Measurements from ENCODE around the gene KIAA0586. TPM values are rescaled to one million over a fixed set of nuclear protein-coding genes. Genes with fewer than 3 reads are reported as not detected.
"Not testable (repeated sequence)": the region's sequence is repeated elsewhere in the genome, so short reads cannot be mapped to it uniquely, and the experiment has no call there.

KIAA0586 gene
- total RNA-seq, 2 experiments from 2014 or later = 32.0 to 38.4 TPM

DNA sequence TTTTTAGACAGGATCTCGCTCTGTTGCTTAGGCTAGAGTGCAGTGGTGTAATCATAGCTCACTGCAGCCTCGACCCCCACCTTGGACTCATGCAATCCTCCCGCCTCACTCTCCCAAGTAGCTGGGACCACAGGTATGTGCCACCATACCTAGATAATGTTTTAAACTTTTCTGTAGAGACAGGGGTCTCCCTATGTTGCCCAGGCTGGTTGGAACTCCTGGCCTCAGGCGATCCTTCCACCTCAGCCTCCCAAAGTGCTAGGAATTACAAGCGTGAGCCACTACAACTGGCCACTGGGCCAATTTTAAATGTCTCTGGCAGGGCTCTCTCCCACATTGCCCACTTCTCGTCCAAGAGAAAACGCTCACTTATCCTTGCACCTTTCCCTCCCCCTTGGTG lies 143.7 kb downstream of the KIAA0586 start:
- Mint-ChIP-seq H3K9me3 (ENCODE audit: low read depth) (no peaks in the 10 kb centered on the region), H3K27me3 (no peaks in the 10 kb centered on the region), H3K36me3 (ENCODE audit: low read depth) (no peaks in the 10 kb centered on the region), H3K4me1 (peaks cover 44% of the 10 kb centered on the region), H3K27ac (peak overlapping the region; percentile 93), H3K4me3 (peak overlapping the region; percentile 45)
- CTCF ChIA-PET = interaction anchor here (3.9 kb wide), 1 partner anchor 12 kb away, joined by 14 read pairs; no protein-coding TSS in a partner anchor
- no peak for DNase-seq
- intact Hi-C loops (cut with DNase I, micrococcal nuclease) = loop anchor here (5.0 kb wide), 4 partner anchors 66 to 616 kb away; partner anchors contain the start of genes ARID4A (in 1 of the 2), DAAM1 (in 1 of the 2) and DACT1 (in 1 of the 2)
- ATAC-seq = no peak
- POLR2A ChIA-PET = interaction anchor here (0.7 kb wide), 1 partner anchor 66 kb away, joined by 5 read pairs; no protein-coding TSS in a partner anchor

- ChIA-PET CTCF (interaction anchor here (0.7 to 1.2 kb wide), 2 partner anchors 19 to 70 kb away, joined by 3 to 6 read pairs; no protein-coding TSS in a partner anchor), POLR2A (interaction anchor here (0.7 to 1.1 kb wide), 3 partner anchors 12 to 145 kb away, joined by 3 to 5 read pairs (median 4); partner anchors contain the start of genes KIAA0586 and TIMM9)
- peak; percentile 90 for ATAC-seq
- intact Hi-C loops (cut with DNase I, micrococcal nuclease) = loop anchor here (1.0 to 5.0 kb wide), 8 partner anchors 26 to 615 kb away; partner anchors contain the start of genes DACT1 (in 2 of the 2), ARID4A (in 1 of the 2) and DAAM1 (in 1 of the 2)
- peaks cover 44% of the 10 kb centered on the region for H3K4me1 Mint-ChIP-seq
- no peaks in the 10 kb centered on the region for H3K27me3 Mint-ChIP-seq
- no peaks in the 10 kb centered on the region for H3K9me3 Mint-ChIP-seq (ENCODE audit: low read depth)
- peak; percentile 83 for DNase-seq
- H3K36me3 Mint-ChIP-seq (ENCODE audit: low read depth) = no peaks in the 10 kb centered on the region
- H3K27ac Mint-ChIP-seq = peak overlapping the region; percentile 93
- peak overlapping the region; percentile 45 for H3K4me3 Mint-ChIP-seq
These were observed 144.4 kb downstream of the KIAA0586 start for GRCh38 chr14:58571769-58572472.

GRCh38 chr14:58572473-58572853 lies 144.9 kb downstream of the KIAA0586 start:
- CTCF ChIA-PET = interaction anchor here (0.7 to 1.2 kb wide), 2 partner anchors 19 to 71 kb away, joined by 3 to 6 read pairs; no protein-coding TSS in a partner anchor
- POLR2A ChIA-PET = interaction anchor here (1.1 kb wide), 2 partner anchors 12 to 145 kb away, joined by 3 to 4 read pairs; partner anchors contain the start of genes KIAA0586 and TIMM9
- no peak overlapping the region for H3K4me3 Mint-ChIP-seq
- no peaks in the 10 kb centered on the region for H3K9me3 Mint-ChIP-seq (ENCODE audit: low read depth)
- intact Hi-C loops (cut with DNase I, micrococcal nuclease) = loop anchor here (1.0 to 5.0 kb wide), 8 partner anchors 26 to 615 kb away; partner anchors contain the start of genes DACT1 (in 2 of the 2), ARID4A (in 1 of the 2) and DAAM1 (in 1 of the 2)
- H3K27me3 Mint-ChIP-seq = no peaks in the 10 kb centered on the region
- H3K36me3 Mint-ChIP-seq (ENCODE audit: low read depth) = no peaks in the 10 kb centered on the region
- no peak for ATAC-seq
- no peak for DNase-seq
- peak overlapping the region; percentile 93 for H3K27ac Mint-ChIP-seq
- H3K4me1 Mint-ChIP-seq = peaks cover 44% of the 10 kb centered on the region

DNA sequence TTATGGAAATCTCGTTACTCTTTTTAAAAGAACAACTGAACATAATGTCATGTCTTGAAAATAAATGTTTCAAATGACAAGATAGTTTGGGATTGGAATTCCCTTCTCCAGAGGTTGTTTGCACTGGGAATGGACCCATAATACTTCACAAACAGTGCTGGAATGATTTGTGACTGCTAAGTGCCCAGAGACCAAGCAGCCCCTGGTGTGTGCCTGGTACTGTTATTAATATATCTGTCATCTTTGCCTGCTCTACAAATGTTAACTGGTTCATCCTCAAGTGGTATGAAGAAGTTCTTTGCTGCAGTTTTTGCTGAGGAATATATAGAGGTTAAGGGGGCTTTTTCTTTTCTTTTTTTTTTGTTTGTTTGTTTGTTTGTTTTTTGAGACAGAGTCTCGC lies 145.3 kb downstream of the KIAA0586 start:
- no peak overlapping the region for H3K4me3 Mint-ChIP-seq
- no peaks in the 10 kb centered on the region for H3K27me3 Mint-ChIP-seq
- DNase-seq = no peak
- H3K27ac Mint-ChIP-seq = peak overlapping the region; percentile 93
- intact Hi-C loops (cut with DNase I, micrococcal nuclease) = loop anchor here (1.0 to 5.0 kb wide), 8 partner anchors 25 to 614 kb away; partner anchors contain the start of genes DACT1 (in 2 of the 2), ARID4A (in 1 of the 2) and DAAM1 (in 1 of the 2)
- no peak for ATAC-seq
- H3K9me3 Mint-ChIP-seq (ENCODE audit: low read depth) = no peaks in the 10 kb centered on the region
- POLR2A ChIA-PET = interaction anchor here (1.1 kb wide), 2 partner anchors 13 to 145 kb away, joined by 3 to 4 read pairs; partner anchors contain the start of genes KIAA0586 and TIMM9
- H3K36me3 Mint-ChIP-seq (ENCODE audit: low read depth) = no peaks in the 10 kb centered on the region
- CTCF ChIA-PET = interaction anchor here (1.2 kb wide), 1 partner anchor 71 kb away, joined by 6 read pairs; no protein-coding TSS in a partner anchor
- H3K4me1 Mint-ChIP-seq = peaks cover 46% of the 10 kb centered on the region

- DNase-seq = peak; percentile 29
- ChIA-PET POLR2A (no interaction called here), CTCF (interaction anchor here (0.9 to 1.5 kb wide), 4 partner anchors 24 to 73 kb away, joined by 3 to 5 read pairs (median 4); no protein-coding TSS in a partner anchor)
- no peaks in the 10 kb centered on the region for H3K27me3 Mint-ChIP-seq
- peaks cover 39% of the 10 kb centered on the region for H3K4me1 Mint-ChIP-seq
- intact Hi-C loops (cut with DNase I, micrococcal nuclease) = loop anchor here (2.0 to 5.0 kb wide), 5 partner anchors 63 to 613 kb away; partner anchors contain the start of genes ARID4A (in 1 of the 2), DAAM1 (in 1 of the 2) and DACT1 (in 1 of the 2)
- H3K27ac Mint-ChIP-seq = no peak overlapping the region
- H3K36me3 Mint-ChIP-seq (ENCODE audit: low read depth) = no peaks in the 10 kb centered on the region
- no peak for ATAC-seq
- no peak overlapping the region for H3K4me3 Mint-ChIP-seq
- no peaks in the 10 kb centered on the region for H3K9me3 Mint-ChIP-seq (ENCODE audit: low read depth)
These were observed 147.1 kb downstream of the KIAA0586 start for GRCh38 chr14:58574623-58575022.

- Mint-ChIP-seq H3K9me3 (ENCODE audit: low read depth) (no peaks in the 10 kb centered on the region), H3K27me3 (no peaks in the 10 kb centered on the region), H3K36me3 (ENCODE audit: low read depth) (no peaks in the 10 kb centered on the region), H3K4me3 (no peak overlapping the region), H3K27ac (no peak overlapping the region), H3K4me1 (peaks cover 29% of the 10 kb centered on the region)
- intact Hi-C loops (cut with DNase I, micrococcal nuclease) = loop anchor here in 1 of 2 experiments (2.0 kb wide), 1 partner anchor 75 kb away; no protein-coding TSS in a partner anchor
- no peak for DNase-seq
- CTCF ChIA-PET = interaction anchor here (0.9 to 1.5 kb wide), 3 partner anchors 19 to 75 kb away, joined by 3 read pairs; no protein-coding TSS in a partner anchor
- POLR2A ChIA-PET = interaction anchor here (0.6 kb wide), 1 partner anchor 63 kb away, joined by 3 read pairs; no protein-coding TSS in a partner anchor
- no peak for ATAC-seq
These were observed 148.4 kb downstream of the KIAA0586 start for GRCh38 chr14:58575956-58576355.

DNA sequence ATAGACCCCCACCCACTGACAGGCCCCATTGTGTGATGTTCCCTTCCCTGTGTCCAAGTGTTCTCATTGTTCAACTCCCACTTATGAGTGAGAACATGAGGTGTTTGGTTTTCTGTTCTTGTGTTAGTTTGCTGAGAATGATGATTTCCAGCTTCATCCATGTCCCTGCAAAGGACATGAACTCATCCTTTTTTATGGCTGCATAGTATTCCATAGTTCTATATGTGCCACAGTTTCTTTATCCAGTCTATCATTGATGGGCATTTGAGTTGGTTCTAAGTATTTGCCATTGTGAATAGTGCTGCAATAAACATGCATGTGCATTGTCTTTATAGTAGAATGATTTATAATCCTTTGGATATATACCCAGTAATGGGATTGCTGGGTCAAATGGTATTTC lies 152.5 kb downstream of the KIAA0586 start:
- H3K27me3 Mint-ChIP-seq; ATAC-seq; CTCF ChIA-PET; POLR2A ChIA-PET; H3K27ac Mint-ChIP-seq; intact Hi-C loops (cut with DNase I, micrococcal nuclease); H3K4me3 Mint-ChIP-seq; H3K4me1 Mint-ChIP-seq; DNase-seq; H3K9me3 Mint-ChIP-seq (ENCODE audit: low read depth); H3K36me3 Mint-ChIP-seq (ENCODE audit: low read depth): not testable (repeated sequence)

- ATAC-seq; H3K4me3 Mint-ChIP-seq; DNase-seq; POLR2A ChIA-PET; H3K4me1 Mint-ChIP-seq; intact Hi-C loops (cut with DNase I, micrococcal nuclease); H3K9me3 Mint-ChIP-seq (ENCODE audit: low read depth); H3K27me3 Mint-ChIP-seq; H3K27ac Mint-ChIP-seq; CTCF ChIA-PET; H3K36me3 Mint-ChIP-seq (ENCODE audit: low read depth): not testable (repeated sequence)
These were observed 153.9 kb downstream of the KIAA0586 start for GRCh38 chr14:58581389-58581788.

DNA sequence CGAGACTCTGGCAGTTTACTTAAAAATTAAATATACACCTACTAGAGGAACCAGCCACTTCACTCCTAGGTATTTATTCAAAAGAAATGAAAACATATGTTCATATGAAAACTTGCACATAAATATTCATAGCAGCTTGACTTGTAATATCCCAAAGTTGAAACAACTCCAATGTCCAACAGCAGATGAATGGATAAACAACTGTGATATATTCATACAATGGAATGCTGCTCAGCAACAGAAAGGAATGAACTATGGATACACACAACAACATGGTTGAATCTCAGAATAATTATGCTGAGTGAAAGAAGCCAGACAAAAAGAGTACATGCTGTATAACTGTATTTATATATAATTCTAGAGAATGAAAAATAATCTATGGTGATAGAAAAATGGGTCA lies 156.9 kb downstream of the KIAA0586 start:
- H3K4me1 Mint-ChIP-seq = peaks cover 3% of the 10 kb centered on the region
- no peaks in the 10 kb centered on the region for H3K36me3 Mint-ChIP-seq (ENCODE audit: low read depth)
- ChIA-PET POLR2A (no interaction called here), CTCF (interaction anchor here (1.0 kb wide), 2 partner anchors 52 to 243 kb away, joined by 3 read pairs; no protein-coding TSS in a partner anchor)
- intact Hi-C loops (cut with DNase I, micrococcal nuclease) = no loop called here
- ATAC-seq = no peak
- H3K9me3 Mint-ChIP-seq (ENCODE audit: low read depth) = peaks cover 4% of the 10 kb centered on the region
- H3K4me3 Mint-ChIP-seq = no peak overlapping the region
- no peak for DNase-seq
- H3K27ac Mint-ChIP-seq = no peak overlapping the region
- peaks cover 2% of the 10 kb centered on the region for H3K27me3 Mint-ChIP-seq

- ChIA-PET CTCF (no interaction called here), POLR2A (no interaction called here)
- no peak for DNase-seq
- H3K27me3 Mint-ChIP-seq = peaks cover 2% of the 10 kb centered on the region
- H3K36me3 Mint-ChIP-seq (ENCODE audit: low read depth) = no peaks in the 10 kb centered on the region
- H3K9me3 Mint-ChIP-seq (ENCODE audit: low read depth) = peaks cover 4% of the 10 kb centered on the region
- no peak overlapping the region for H3K27ac Mint-ChIP-seq
- ATAC-seq = no peak
- H3K4me3 Mint-ChIP-seq = no peak overlapping the region
- intact Hi-C loops (cut with DNase I, micrococcal nuclease) = no loop called here
- H3K4me1 Mint-ChIP-seq = peaks cover 3% of the 10 kb centered on the region
These were observed 159.8 kb downstream of the KIAA0586 start for GRCh38 chr14:58587271-58587670.

DNA sequence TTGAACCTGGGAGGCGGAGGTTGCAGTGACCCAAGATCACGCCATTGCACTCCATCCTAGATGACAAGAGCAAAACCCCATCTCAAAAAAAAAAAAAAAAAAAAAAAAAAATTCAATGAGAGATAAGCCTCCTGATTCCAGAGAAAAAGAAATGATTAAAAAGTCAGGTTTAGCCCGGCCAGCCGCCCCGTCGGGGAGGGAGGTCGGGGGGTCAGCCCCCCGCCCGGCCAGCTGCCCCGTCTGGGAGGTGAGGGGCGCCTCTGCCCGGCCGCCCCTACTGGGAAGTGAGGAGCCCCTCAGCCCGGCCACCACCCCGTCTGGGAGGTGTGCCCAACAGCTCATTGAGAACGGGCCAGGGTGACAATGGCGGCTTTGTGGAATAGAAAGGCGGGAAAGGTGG lies 160.8 kb downstream of the KIAA0586 start:
- intact Hi-C loops (cut with DNase I, micrococcal nuclease); H3K4me1 Mint-ChIP-seq; H3K36me3 Mint-ChIP-seq (ENCODE audit: low read depth); H3K27me3 Mint-ChIP-seq; ATAC-seq; H3K9me3 Mint-ChIP-seq (ENCODE audit: low read depth); H3K27ac Mint-ChIP-seq; CTCF ChIA-PET; H3K4me3 Mint-ChIP-seq; DNase-seq; POLR2A ChIA-PET: not testable (repeated sequence)

All from activated CD4-positive, alpha-beta T cell treated with anti-CD3 and anti-CD28 coated beads for 36 hours (primary cell).